ENCODE data around the gene PCARE.

PCARE gene

DNA sequence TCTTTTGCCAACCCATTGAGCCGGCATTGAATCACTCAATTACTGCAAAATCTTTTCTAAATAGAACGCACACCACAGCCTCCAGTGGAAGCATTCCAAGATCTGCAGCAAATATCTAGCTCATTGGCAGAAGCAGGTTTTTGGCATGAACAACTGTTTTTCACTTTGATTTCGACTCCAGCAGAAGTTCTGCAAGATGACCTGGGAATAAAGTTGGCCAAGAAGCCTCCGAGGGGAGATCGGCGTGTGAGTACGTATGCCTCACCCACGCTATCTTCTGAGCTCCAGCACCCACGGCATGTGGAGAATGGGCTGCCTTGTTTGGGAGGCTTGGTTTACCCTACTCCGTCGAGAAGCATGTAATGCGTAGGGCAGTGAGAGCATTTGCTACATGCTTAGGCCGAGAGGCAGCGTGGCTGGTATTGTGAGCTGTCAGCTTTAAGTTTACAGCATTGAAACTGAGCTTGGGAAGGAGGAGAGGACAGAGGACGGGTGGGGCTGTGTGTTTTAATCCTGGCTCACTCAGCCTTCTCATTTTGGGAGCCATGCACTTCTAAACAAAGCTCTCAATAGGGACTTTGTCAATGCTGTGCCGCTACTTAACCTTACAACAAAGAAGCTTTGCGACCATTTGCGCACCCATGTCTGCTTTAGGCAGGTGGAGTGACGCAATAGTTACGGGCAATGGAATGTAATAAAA, 10.5 kb downstream of the PCARE start:
- TF ChIP-seq, protein P1, sequence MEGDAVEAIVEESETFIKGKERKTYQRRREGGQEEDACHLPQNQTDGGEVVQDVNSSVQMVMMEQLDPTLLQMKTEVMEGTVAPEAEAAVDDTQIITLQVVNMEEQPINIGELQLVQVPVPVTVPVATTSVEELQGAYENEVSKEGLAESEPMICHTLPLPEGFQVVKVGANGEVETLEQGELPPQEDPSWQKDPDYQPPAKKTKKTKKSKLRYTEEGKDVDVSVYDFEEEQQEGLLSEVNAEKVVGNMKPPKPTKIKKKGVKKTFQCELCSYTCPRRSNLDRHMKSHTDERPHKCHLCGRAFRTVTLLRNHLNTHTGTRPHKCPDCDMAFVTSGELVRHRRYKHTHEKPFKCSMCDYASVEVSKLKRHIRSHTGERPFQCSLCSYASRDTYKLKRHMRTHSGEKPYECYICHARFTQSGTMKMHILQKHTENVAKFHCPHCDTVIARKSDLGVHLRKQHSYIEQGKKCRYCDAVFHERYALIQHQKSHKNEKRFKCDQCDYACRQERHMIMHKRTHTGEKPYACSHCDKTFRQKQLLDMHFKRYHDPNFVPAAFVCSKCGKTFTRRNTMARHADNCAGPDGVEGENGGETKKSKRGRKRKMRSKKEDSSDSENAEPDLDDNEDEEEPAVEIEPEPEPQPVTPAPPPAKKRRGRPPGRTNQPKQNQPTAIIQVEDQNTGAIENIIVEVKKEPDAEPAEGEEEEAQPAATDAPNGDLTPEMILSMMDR (IDR thresholded peaks at IDR 0.05; ENCODE audit: low read length): no peak
- no peak for TF ChIP-seq EZH2 (IDR thresholded peaks at IDR 0.05; ENCODE audit: borderline replicate concordance, low read length)
- no peaks in the 10 kb centered on the region for H3K36me3 ChIP-seq (ENCODE audit: insufficient read depth, low read length)
- H2AFZ ChIP-seq (ENCODE audit: low read length): no peak overlapping the region
- H3K9ac ChIP-seq (ENCODE audit: low read length): no peak overlapping the region
- H3K4me2 ChIP-seq (ENCODE audit: low read length): no peak overlapping the region
- no peaks in the 10 kb centered on the region for H3K79me2 ChIP-seq (ENCODE audit: insufficient read depth, low read length)
- no peak overlapping the region for H3K27ac ChIP-seq (ENCODE audit: low read depth, low read length, poor library complexity, severe bottlenecking)
- no peaks in the 10 kb centered on the region for H3K9me2 ChIP-seq (ENCODE audit: low read depth, low read length)
- H3K4me3 ChIP-seq (ENCODE audit: low read depth, low read length, poor library complexity, severe bottlenecking): no peak overlapping the region
- H3K4me1 ChIP-seq (ENCODE audit: insufficient read depth, low read length, severe bottlenecking): no peaks in the 10 kb centered on the region
- no peaks in the 10 kb centered on the region for H3K27me3 ChIP-seq (ENCODE audit: insufficient read depth, low read length)
- H3F3A ChIP-seq (ENCODE audit: insufficient read depth, low read length): no peaks in the 10 kb centered on the region
- H3K9me3 ChIP-seq (ENCODE audit: low read length): no peaks in the 10 kb centered on the region
- no peaks in the 10 kb centered on the region for H4K20me1 ChIP-seq (ENCODE audit: insufficient read depth, low read length)

DNA sequence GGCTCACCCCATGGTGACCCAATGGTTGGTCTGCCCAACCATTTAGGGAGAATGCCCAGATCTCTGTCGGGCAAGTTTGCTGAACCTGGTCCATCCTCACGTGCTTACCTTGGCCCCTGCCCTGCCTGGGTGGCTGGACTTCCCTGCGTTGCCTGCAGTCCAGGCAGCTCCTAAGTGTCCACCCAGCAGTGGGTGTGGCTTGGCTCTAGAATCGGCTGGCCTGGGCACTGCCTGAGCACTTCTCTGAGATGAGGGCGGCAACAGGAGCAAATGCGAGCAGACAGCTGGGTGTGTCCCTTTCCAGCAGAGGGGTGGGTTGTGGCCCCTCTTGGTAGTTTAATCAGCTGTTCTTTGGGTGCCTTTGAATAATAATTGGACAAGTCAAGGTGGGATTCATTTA, 11.3 kb downstream of the PCARE start:
- no peaks in the 10 kb centered on the region for H3K27me3 ChIP-seq (ENCODE audit: insufficient read depth, low read length)

DNA sequence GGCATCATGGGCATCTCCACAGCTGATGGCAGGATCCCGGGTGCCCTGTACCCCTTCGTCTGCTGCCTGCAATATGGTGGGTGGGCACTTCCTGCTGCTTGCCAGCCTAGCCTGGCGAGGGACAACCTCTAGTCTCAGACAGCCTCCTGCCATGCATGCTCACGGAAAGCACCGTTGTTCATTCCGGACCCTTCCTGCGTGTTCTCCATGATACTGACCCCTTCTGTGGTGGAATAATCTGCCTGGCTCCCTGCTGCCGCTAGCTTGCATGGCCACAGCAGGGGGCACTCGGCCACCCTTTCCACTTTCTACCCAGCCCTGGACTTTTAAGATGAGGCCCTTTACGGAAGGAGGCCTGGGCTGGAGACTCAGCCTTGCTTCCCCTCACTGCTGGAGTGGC, 12.0 kb downstream of the PCARE start:
- H3K27me3 ChIP-seq (ENCODE audit: insufficient read depth, low read length): no peaks in the 10 kb centered on the region
- no peak overlapping the region for H3K9ac ChIP-seq (ENCODE audit: low read length)
- H2AFZ ChIP-seq (ENCODE audit: low read length): no peak overlapping the region
- no peak overlapping the region for H3K4me3 ChIP-seq (ENCODE audit: low read depth, low read length, poor library complexity, severe bottlenecking)
- H4K20me1 ChIP-seq (ENCODE audit: insufficient read depth, low read length): no peaks in the 10 kb centered on the region
- no peaks in the 10 kb centered on the region for H3K9me2 ChIP-seq (ENCODE audit: low read depth, low read length)
- H3K79me2 ChIP-seq (ENCODE audit: insufficient read depth, low read length): no peaks in the 10 kb centered on the region
- TF ChIP-seq, protein P1 (IDR thresholded peaks at IDR 0.05; ENCODE audit: low read length): no peak
- TF ChIP-seq EZH2 (IDR thresholded peaks at IDR 0.05; ENCODE audit: borderline replicate concordance, low read length): no peak
- no peak overlapping the region for H3K4me2 ChIP-seq (ENCODE audit: low read length)
- H3K9me3 ChIP-seq (ENCODE audit: low read length): no peaks in the 10 kb centered on the region
- no peaks in the 10 kb centered on the region for H3F3A ChIP-seq (ENCODE audit: insufficient read depth, low read length)
- H3K36me3 ChIP-seq (ENCODE audit: insufficient read depth, low read length): no peaks in the 10 kb centered on the region
- no peak overlapping the region for H3K27ac ChIP-seq (ENCODE audit: low read depth, low read length, poor library complexity, severe bottlenecking)
- no peaks in the 10 kb centered on the region for H3K4me1 ChIP-seq (ENCODE audit: insufficient read depth, low read length, severe bottlenecking)

More for the DNA sequence above, 11.3 kb downstream of the PCARE start:
- TF ChIP-seq EZH2 (IDR thresholded peaks at IDR 0.05; ENCODE audit: borderline replicate concordance, low read length): no peak
- TF ChIP-seq, protein P1 (IDR thresholded peaks at IDR 0.05; ENCODE audit: low read length): no peak
- H2AFZ ChIP-seq (ENCODE audit: low read length): no peak overlapping the region
- no peaks in the 10 kb centered on the region for H3K9me3 ChIP-seq (ENCODE audit: low read length)
- no peak overlapping the region for H3K4me3 ChIP-seq (ENCODE audit: low read depth, low read length, poor library complexity, severe bottlenecking)
- H3K36me3 ChIP-seq (ENCODE audit: insufficient read depth, low read length): no peaks in the 10 kb centered on the region
- H3F3A ChIP-seq (ENCODE audit: insufficient read depth, low read length): no peaks in the 10 kb centered on the region
- H3K9ac ChIP-seq (ENCODE audit: low read length): no peak overlapping the region
- no peaks in the 10 kb centered on the region for H3K4me1 ChIP-seq (ENCODE audit: insufficient read depth, low read length, severe bottlenecking)
- no peaks in the 10 kb centered on the region for H3K79me2 ChIP-seq (ENCODE audit: insufficient read depth, low read length)
- no peak overlapping the region for H3K4me2 ChIP-seq (ENCODE audit: low read length)
- H4K20me1 ChIP-seq (ENCODE audit: insufficient read depth, low read length): no peaks in the 10 kb centered on the region
- no peaks in the 10 kb centered on the region for H3K9me2 ChIP-seq (ENCODE audit: low read depth, low read length)
- H3K27ac ChIP-seq (ENCODE audit: low read depth, low read length, poor library complexity, severe bottlenecking): no peak overlapping the region
